GM23338 (cell line): ENCODE results near the gene HACD2. TPM values are rescaled to one million over a fixed set of nuclear protein-coding genes. Genes with fewer than 3 reads are reported as not detected.
A peak's percentile ranks its signal among the peaks of the same experiment; 100 is the strongest.

Experiments used
- ATAC-seq: fragments of 200-7000 bp; cut with Tn5 transposase; 3 replicates; pipeline ENCODE4 v1.9.1; 2020
- DNase-seq: peaks from one replicate; pipeline ENCODE4 v3.0.0-alpha.2; 2015; ENCODE audit warnings: low spot score
- H2AFZ ChIP-seq: fragments of 200-600 bp; sonication (generic); 2 replicates; pipeline ENCODE4 v1.8.0; 2016; ENCODE audit warnings: antibody characterized with exemption, mild to moderate bottlenecking, moderate library complexity
- H3F3A ChIP-seq: fragments of 200-600 bp; sonication (generic); replicated peaks from 2 replicates; pipeline ENCODE4 v1.8.0; 2017; ENCODE audit warnings: antibody characterized with exemption, mixed run types, low read depth
- H3K27ac ChIP-seq: fragments of 200-600 bp; sonication (generic); 2 replicates; pipeline ENCODE4 v1.6.1; 2016; ENCODE audit warnings: low read depth
- H3K27me3 ChIP-seq: fragments of 200-600 bp; sonication (generic); 2 replicates; pipeline ENCODE4 v1.8.0; 2016; ENCODE audit warnings: mild to moderate bottlenecking, mixed run types, moderate library complexity; ENCODE audit not compliant: insufficient read depth
- H3K36me3 ChIP-seq: fragments of 200-600 bp; sonication (generic); 2 replicates; pipeline ENCODE4 v1.8.0; 2016; ENCODE audit warnings: mild to moderate bottlenecking; ENCODE audit not compliant: insufficient read depth
- H3K4me1 ChIP-seq: fragments of 200-600 bp; sonication (generic); 2 replicates; pipeline ENCODE4 v1.8.0; 2016; ENCODE audit warnings: mild to moderate bottlenecking, moderate library complexity; ENCODE audit not compliant: insufficient read depth
- H3K4me2 ChIP-seq: fragments of 200-600 bp; sonication (generic); 2 replicates; pipeline ENCODE4 v1.7.1; 2017; ENCODE audit warnings: mixed run types
- H3K4me3 ChIP-seq: fragments of 200-600 bp; sonication (generic); 2 replicates; pipeline ENCODE4 v1.6.1; 2016; ENCODE audit warnings: mixed run types
- H3K79me2 ChIP-seq: fragments of 200-600 bp; sonication (generic); replicated peaks from 2 replicates; pipeline ENCODE4 v1.8.0; 2017; ENCODE audit warnings: mild to moderate bottlenecking; ENCODE audit not compliant: insufficient read depth
- H3K9me2 ChIP-seq: fragments of 200-600 bp; sonication (generic); 2 replicates; pipeline ENCODE4 v1.8.0; 2017; ENCODE audit not compliant: insufficient read depth
- H4K20me1 ChIP-seq: fragments of 200-600 bp; sonication (generic); replicated peaks from 2 replicates; pipeline ENCODE4 v1.8.0; 2017; ENCODE audit warnings: mild to moderate bottlenecking; ENCODE audit not compliant: insufficient read depth
- H3K27ac Mint-ChIP-seq: 2 replicates; pipeline ENCODE4 v1.8.0; 2020; ENCODE audit warnings: inconsistent platforms, mild to moderate bottlenecking, moderate library complexity, mixed read lengths
- H3K27me3 Mint-ChIP-seq: 3 replicates; pipeline ENCODE4 v1.8.0; 2022; ENCODE audit warnings: low read depth, mild to moderate bottlenecking, moderate library complexity, mixed read lengths, inconsistent platforms; ENCODE audit not compliant: insufficient read depth, poor library complexity
- H3K36me3 Mint-ChIP-seq: 3 replicates; pipeline ENCODE4 v1.8.0; 2021; ENCODE audit warnings: low read depth, mild to moderate bottlenecking, inconsistent platforms, moderate library complexity, mixed read lengths
- H3K4me1 Mint-ChIP-seq: 3 replicates; pipeline ENCODE4 v1.8.0; 2020; ENCODE audit warnings: mild to moderate bottlenecking, inconsistent platforms, mixed read lengths
- H3K4me3 Mint-ChIP-seq: 3 replicates; pipeline ENCODE4 v1.8.0; 2021; ENCODE audit warnings: moderate library complexity, mild to moderate bottlenecking, inconsistent platforms, mixed read lengths
- H3K9me3 Mint-ChIP-seq: 3 replicates; pipeline ENCODE4 v1.8.0; 2020; ENCODE audit warnings: moderate library complexity, mild to moderate bottlenecking, inconsistent platforms, mixed read lengths
- CREB1 ChIP-seq: fragments of 250-450 bp; sonication (Bioruptor Pico); IDR thresholded peaks from 2 replicates; pipeline ENCODE4 v1.5.0; 2020; ENCODE audit warnings: low read depth, mild to moderate bottlenecking, moderate library complexity
- CTCF ChIP-seq, 2 experiments: fragments of 200-600 bp in 1 of 2; sonication (generic) in 1 of 2; conservative IDR thresholded peaks; 2 replicates each; pipeline versions ENCODE4 v1.5.1 to v1.6.1; 2016 to 2017; ENCODE audit warnings: antibody characterized with exemption in 2 of 2, low read depth in 2 of 2, mild to moderate bottlenecking in 2 of 2, moderate library complexity in 1 of 2
- JUNB ChIP-seq: IDR thresholded peaks from one replicate; pipeline ENCODE4 v1.6.1; 2016; ENCODE audit warnings: antibody characterized with exemption; ENCODE audit not compliant: unreplicated experiment
- NANOG ChIP-seq: IDR thresholded peaks from 2 replicates; pipeline ENCODE4 v1.6.1; 2016; ENCODE audit warnings: antibody characterized with exemption, borderline replicate concordance
- REST ChIP-seq: IDR thresholded peaks from one replicate; pipeline ENCODE4 v1.6.1; 2018; ENCODE audit warnings: antibody characterized with exemption; ENCODE audit not compliant: unreplicated experiment
- STAT1 ChIP-seq: IDR thresholded peaks from one replicate; pipeline ENCODE4 v1.6.1; 2016; ENCODE audit warnings: antibody characterized with exemption; ENCODE audit not compliant: unreplicated experiment
- ZNF331 ChIP-seq: fragments of 250-450 bp; sonication (Bioruptor Pico); IDR thresholded peaks from 2 replicates; pipeline ENCODE4 v1.5.0; 2020; ENCODE audit warnings: low read depth, mild to moderate bottlenecking, moderate library complexity
- polyA plus RNA-seq: library from polyadenylated mRNA; unstranded; fragments of >200 nt; fragmentation: Nextera tagmentation; extraction: Ambion mirVana; gene quantifications from 2 replicates; pipeline ENCODE4 v1.2.1, GENCODE V29; 2016
- total RNA-seq: library from RNA; depleted of rRNA; stranded (reverse); fragments of >200 nt; shearing (Covaris generic); gene quantifications from 2 replicates; pipeline ENCODE4 v1.2.3, GENCODE V29; 2014

HACD2 gene
- total and polyA plus RNA-seq, 2 experiments from 2014 or later, result 13.4 to 31.5 TPM

GRCh38 chr3:123447416-123447748, 137.5 kb downstream of the HACD2 start (continued):
- TF ChIP-seq CTCF (conservative IDR thresholded peaks at IDR 0.05; ENCODE audit: low read depth in 2 of 2) (no peak), STAT1 (no peak), JUNB (no peak), REST (no peak)

- Histone ChIP-seq H3K79me2 (no peaks in the 10 kb centered on the region), H4K20me1 (peaks cover 10% of the 10 kb centered on the region; the same call in 1 of the 2 replicates), H3K27ac (no peak overlapping the region), H3K9me2 (no peaks in the 10 kb centered on the region), H2AFZ (no peak overlapping the region), H3K27me3 (peaks cover 46% of the 10 kb centered on the region), H3K4me1 (peaks cover 14% of the 10 kb centered on the region; the same call in 1 of the 2 replicates), H3K4me2 (no peak overlapping the region), H3K4me3 (no peak overlapping the region), H3F3A (no peaks in the 10 kb centered on the region; the same call in 1 of the 2 replicates), H3K36me3 (no peaks in the 10 kb centered on the region)
- DNase-seq (no peak), ATAC-seq (no peak)
- Mint-ChIP-seq H3K4me1 (peaks cover 28% of the 10 kb centered on the region), H3K27me3 (peaks cover 37% of the 10 kb centered on the region), H3K4me3 (peak overlapping the region; percentile 31; the same call in 1 of the 3 replicates), H3K27ac (no peak overlapping the region), H3K9me3 (no peaks in the 10 kb centered on the region; the same call in 1 of the 3 replicates), H3K36me3 (peaks cover 3% of the 10 kb centered on the region; the same call in 1 of the 3 replicates)
- TF ChIP-seq ZNF331 (no peak), CREB1 (no peak), NANOG (no peak), REST (no peak), CTCF (conservative IDR thresholded peaks at IDR 0.05; ENCODE audit: low read depth in 2 of 2) (no peak)
Measured at GRCh38 chr3:123446610-123447109, 138.2 kb downstream of the HACD2 start.
